ENCODE data around the gene CCDC3. TPM values are rescaled to one million over a fixed set of nuclear protein-coding genes. Genes with fewer than 3 reads are reported as not detected.

The CCDC3 gene
- polyA plus RNA-seq, 2 donors = 3.2 to 24.3 TPM

GRCh38 chr10:12848439-12849173 is 152.9 kb downstream of the CCDC3 start:
- H3K9me3 ChIP-seq (ENCODE audit: control insufficient read depth in 2 of 2, insufficient read depth in 1 of 2, low read depth in 1 of 2, low read length in 1 of 2) = no peaks in the 10 kb centered on the region
- 82 to 86% methylated on average over 11 of the region's 11 CpGs for WGBS, 2 donors
- H3K36me3 ChIP-seq (ENCODE audit: control insufficient read depth in 2 of 2, insufficient read depth in 2 of 2, low read length in 1 of 2) = no peaks in the 10 kb centered on the region
- H3K4me1 ChIP-seq (ENCODE audit: control insufficient read depth in 2 of 2, insufficient read depth in 2 of 2, low read length in 1 of 2) = peaks cover 3 to 7% of the 10 kb centered on the region in 2 donors
- H3K27me3 ChIP-seq (ENCODE audit: control insufficient read depth in 1 of 2, insufficient read depth in 2 of 2, low read length in 2 of 2) = no peaks in the 10 kb centered on the region
- H3K4me3 ChIP-seq (ENCODE audit: low read depth in 1 of 2, low read length in 2 of 2) = no peak overlapping the region
- H3K27ac ChIP-seq (ENCODE audit: low read depth in 2 of 2, low read length in 1 of 2) = no peak overlapping the region

DNA sequence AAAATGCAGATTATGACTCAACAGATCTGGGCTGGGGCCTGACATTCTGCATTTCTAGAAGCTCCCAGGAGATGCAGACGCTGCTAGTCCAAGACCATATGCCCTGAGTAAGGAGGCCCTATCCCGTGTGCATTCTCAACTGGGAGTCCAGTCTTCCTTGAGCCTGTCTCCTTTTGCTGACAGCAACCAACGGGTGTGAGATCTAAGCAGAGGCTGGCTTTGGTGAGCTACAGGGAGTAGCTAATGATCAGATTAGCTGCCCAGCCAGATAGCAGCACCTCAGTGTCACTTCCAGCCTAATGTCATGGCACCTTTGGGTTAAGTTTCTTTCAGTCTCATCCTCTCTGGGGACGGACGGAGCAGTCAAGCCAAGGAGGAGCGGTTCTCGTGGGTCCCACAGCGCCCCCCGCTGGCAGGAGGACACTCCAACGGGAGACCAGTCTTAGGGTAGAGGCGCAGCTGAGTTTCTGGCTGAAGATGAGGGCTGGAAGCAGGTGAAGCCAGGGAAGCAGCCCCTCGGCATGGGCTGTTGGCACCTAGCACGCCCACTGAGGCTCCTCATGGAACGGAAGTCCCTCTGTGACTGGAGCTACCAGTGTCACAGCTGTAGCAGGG is 154.0 kb downstream of the CCDC3 start:
- Histone ChIP-seq H3K4me1 (ENCODE audit: control insufficient read depth in 2 of 2, insufficient read depth in 2 of 2, low read length in 1 of 2) (peaks cover 5 to 7% of the 10 kb centered on the region in 2 donors), H3K9me3 (ENCODE audit: control insufficient read depth in 2 of 2, insufficient read depth in 1 of 2, low read depth in 1 of 2, low read length in 1 of 2) (no peaks in the 10 kb centered on the region), H3K27me3 (ENCODE audit: control insufficient read depth in 1 of 2, insufficient read depth in 2 of 2, low read length in 2 of 2) (no peaks in the 10 kb centered on the region), H3K27ac (ENCODE audit: low read depth in 2 of 2, low read length in 1 of 2) (no peak overlapping the region), H3K4me3 (ENCODE audit: low read depth in 1 of 2, low read length in 2 of 2) (no peak overlapping the region), H3K36me3 (ENCODE audit: control insufficient read depth in 2 of 2, insufficient read depth in 2 of 2, low read length in 1 of 2) (no peaks in the 10 kb centered on the region)
- 75 to 84% methylated on average over 14 of the region's 14 CpGs for WGBS, 2 donors

- Histone ChIP-seq H3K4me1 (ENCODE audit: control insufficient read depth in 2 of 2, insufficient read depth in 2 of 2, low read length in 1 of 2) (peaks cover 5 to 7% of the 10 kb centered on the region in 2 donors), H3K36me3 (ENCODE audit: control insufficient read depth in 2 of 2, insufficient read depth in 2 of 2, low read length in 1 of 2) (no peaks in the 10 kb centered on the region), H3K9me3 (ENCODE audit: control insufficient read depth in 2 of 2, insufficient read depth in 1 of 2, low read depth in 1 of 2, low read length in 1 of 2) (no peaks in the 10 kb centered on the region), H3K27me3 (ENCODE audit: control insufficient read depth in 1 of 2, insufficient read depth in 2 of 2, low read length in 2 of 2) (no peaks in the 10 kb centered on the region), H3K27ac (ENCODE audit: low read depth in 2 of 2, low read length in 1 of 2) (no peak overlapping the region), H3K4me3 (ENCODE audit: low read depth in 1 of 2, low read length in 2 of 2) (no peak overlapping the region)
- 54 to 63% methylated on average over 1 of the region's 1 CpG for WGBS, 2 donors
These were observed 154.8 kb downstream of the CCDC3 start for GRCh38 chr10:12846718-12847117.

Other genes with a start within 250 kb of the CCDC3 start
- 10 to 100 TPM; 29.1 to 34.2 TPM for gene OPTN, start 98.5 kb upstream of the CCDC3 start, polyA plus RNA-seq
- gene MCM10, start 159.8 kb upstream of the CCDC3 start, polyA plus RNA-seq = 1 to 10 TPM; 1.4 to 2.6 TPM
- not detected for gene UCMA, start 232.7 kb upstream of the CCDC3 start, polyA plus RNA-seq

Data from esophagus (tissue), 2 donors.